HCT116 (cell line): ENCODE results near the gene LRP2BP. TPM values are rescaled to one million over a fixed set of nuclear protein-coding genes. Genes with fewer than 3 reads are reported as not detected.
A peak's percentile ranks its signal among the peaks of the same experiment; 100 is the strongest.

ENCODE experiments used
- ATAC-seq: fragments of 200-7000 bp; cut with Tn5 transposase; 2 replicates; pipeline ENCODE4 v1.9.1; 2020; ENCODE audit warnings: mild to moderate bottlenecking, moderate library complexity
- BruUV-seq: library from RNA; stranded (reverse); fragments of 400-500 nt; replicated peaks from 2 replicates; lab custom pipeline; 2021; lab: Mats Ljungman, UMichigan
- CTCF ChIA-PET: fragments of 300-600 bp; sonication (Branson Sonifier 250); formaldehyde crosslinking; loops from one replicate; lab custom pipeline; 2021; ENCODE audit warnings: antibody characterized with exemption; lab: Charles Lee
- POLR2A ChIA-PET: fragments of 300-600, 350-600 bp; sonication (Branson Sonifier 250); formaldehyde crosslinking; loops from one replicate; lab custom pipeline; 2021; ENCODE audit warnings: antibody characterized with exemption; lab: Charles Lee
- RAD21 ChIA-PET, 2 experiments: fragments of 300-600 bp; sonication (Branson Sonifier 250); formaldehyde crosslinking; loops; one replicate each; lab custom pipeline; 2023; ENCODE audit warnings: low total read pairs in 2 of 2; ENCODE audit not compliant: uncharacterized antibody in 2 of 2, unreplicated experiment in 2 of 2, low non-redundant PET in 1 of 2; lab: Charles Lee
- DNase-seq: peaks from one replicate; pipeline ENCODE4 v3.0.0-alpha.2; 2010; ENCODE audit warnings: low read depth, low spot score
- H2AFZ ChIP-seq: fragments of 200-600 bp; shearing (Covaris generic), sonication (generic); 2 replicates; pipeline ENCODE4 v1.6.1; 2017; ENCODE audit warnings: low read depth, mixed run types, mixed read lengths, antibody characterized with exemption, low read length; ENCODE audit not compliant: poor library complexity, severe bottlenecking
- H3K27ac ChIP-seq: 2 replicates; pipeline ENCODE4 v1.5.1; 2012; ENCODE audit warnings: low read depth, low read length
- H3K27me3 ChIP-seq: fragments of 200-600 bp; sonication (generic); 2 replicates; pipeline ENCODE4 v1.6.1; 2016; ENCODE audit warnings: mixed run types, low read length, mixed read lengths; ENCODE audit not compliant: insufficient read depth
- H3K36me3 ChIP-seq, 2 experiments: fragments of 200-500 bp in 1 of 2; fragments of 200-600 bp in 1 of 2; sonication (Bioruptor generic) in 1 of 2; sonication (generic) in 1 of 2; 2 replicates each; pipeline versions ENCODE4 v1.5.1 to v1.6.1; 2014 to 2016; ENCODE audit warnings: low read length in 2 of 2, inconsistent platforms in 1 of 2, mixed read lengths in 1 of 2, mixed run types in 1 of 2; ENCODE audit not compliant: insufficient read depth in 2 of 2, control insufficient read depth in 1 of 2
- H3K4me1 ChIP-seq, 2 experiments: fragments of 200-600 bp in 1 of 2; sonication (generic) in 1 of 2; 2 replicates each; pipeline versions ENCODE4 v1.5.1 to v1.6.1; 2012 to 2017; ENCODE audit warnings: low read length in 2 of 2, inconsistent platforms in 1 of 2, mild to moderate bottlenecking in 1 of 2, mixed read lengths in 1 of 2, mixed run types in 1 of 2, moderate library complexity in 1 of 2; ENCODE audit not compliant: insufficient read depth in 2 of 2, control insufficient read depth in 1 of 2
- H3K4me2 ChIP-seq: fragments of 200-600 bp; sonication (generic); 2 replicates; pipeline ENCODE4 v1.6.1; 2017; ENCODE audit warnings: mixed run types, low read length, mixed read lengths
- H3K4me3 ChIP-seq, 2 experiments: fragments of 200-600 bp in 1 of 2; sonication (generic) in 1 of 2; replicated peaks in 1 of 2; 2 replicates each; pipeline ENCODE4 v1.5.1; 2011 to 2016; ENCODE audit warnings: low read length in 2 of 2, control low read depth in 1 of 2, low read depth in 1 of 2, mild to moderate bottlenecking in 1 of 2, mixed read lengths in 1 of 2, mixed run types in 1 of 2
- H3K79me2 ChIP-seq: fragments of 200-600 bp; sonication (generic); 2 replicates; pipeline ENCODE4 v1.6.1; 2017; ENCODE audit warnings: mild to moderate bottlenecking, mixed run types, low read length, moderate library complexity, mixed read lengths; ENCODE audit not compliant: insufficient read depth
- H3K9ac ChIP-seq: fragments of 200-600 bp; sonication (generic); 2 replicates; pipeline ENCODE4 v1.6.1; 2016; ENCODE audit warnings: low read length, mixed read lengths
- H3K9me2 ChIP-seq: fragments of 200-600 bp; sonication (generic), shearing (Covaris generic); 2 replicates; pipeline ENCODE4 v1.6.1; 2017; ENCODE audit warnings: mixed run types, mild to moderate bottlenecking, moderate library complexity; ENCODE audit not compliant: insufficient read depth
- H3K9me3 ChIP-seq, 2 experiments: fragments of 200-500 bp in 1 of 2; fragments of 200-600 bp in 1 of 2; sonication (Bioruptor generic) in 1 of 2; sonication (generic) in 1 of 2; 2 replicates each; pipeline ENCODE4 v1.6.1; 2014 to 2017; ENCODE audit warnings: low read length in 2 of 2, mixed read lengths in 2 of 2, inconsistent platforms in 1 of 2, low read depth in 1 of 2, mild to moderate bottlenecking in 1 of 2, mixed run types in 1 of 2, moderate library complexity in 1 of 2; ENCODE audit not compliant: control insufficient read depth in 1 of 2, insufficient read depth in 1 of 2
- H4K20me1 ChIP-seq: fragments of 200-600 bp; sonication (generic), shearing (Covaris generic); 2 replicates; pipeline ENCODE4 v1.6.1; 2017; ENCODE audit warnings: mixed run types, mild to moderate bottlenecking, moderate library complexity; ENCODE audit not compliant: insufficient read depth
- ATF3 ChIP-seq: IDR thresholded peaks from 2 replicates; pipeline ENCODE4 v1.6.1; 2012
- CTCF ChIP-seq, 3 experiments: fragments of 200-600 bp in 1 of 3; sonication (generic) in 1 of 3; IDR thresholded peaks in 2 of 3; conservative IDR thresholded peaks in 1 of 3; 2 replicates each; pipeline ENCODE4 v1.5.1; 2012 to 2017; ENCODE audit warnings: low read depth in 2 of 3, low read length in 2 of 3, antibody characterized with exemption in 1 of 3, borderline replicate concordance in 1 of 3, control low read depth in 1 of 3, mild to moderate bottlenecking in 1 of 3, mixed read lengths in 1 of 3, mixed run types in 1 of 3, moderate library complexity in 1 of 3; ENCODE audit not compliant: insufficient read depth in 1 of 3
- EGR1 ChIP-seq: IDR thresholded peaks from 2 replicates; pipeline ENCODE4 v1.6.1; 2012; ENCODE audit warnings: low read depth
- ELF1 ChIP-seq: IDR thresholded peaks from 2 replicates; pipeline ENCODE4 v1.6.1; 2012; ENCODE audit warnings: low read depth, borderline replicate concordance
- EZH2 ChIP-seq: fragments of 200-600 bp; sonication (generic); IDR thresholded peaks from 2 replicates; pipeline ENCODE4 v1.6.1; 2017; ENCODE audit warnings: antibody characterized with exemption, mixed run types
- FOSL1 ChIP-seq: IDR thresholded peaks from 2 replicates; pipeline ENCODE4 v1.6.1; 2012; ENCODE audit warnings: low read depth
- POLR2AphosphoS5 ChIP-seq: IDR thresholded peaks from 2 replicates; pipeline ENCODE4 v1.6.1; 2011; ENCODE audit warnings: mild to moderate bottlenecking, low read depth, low read length, moderate library complexity
- REST ChIP-seq: IDR thresholded peaks from 2 replicates; pipeline ENCODE4 v1.6.1; 2012; ENCODE audit warnings: low read depth
- SIN3A ChIP-seq: IDR thresholded peaks from 2 replicates; pipeline ENCODE4 v1.6.1; 2012; ENCODE audit warnings: low read depth
- SP1 ChIP-seq: IDR thresholded peaks from 2 replicates; pipeline ENCODE4 v1.6.1; 2012; ENCODE audit warnings: low read depth
- SRF ChIP-seq: IDR thresholded peaks from 2 replicates; pipeline ENCODE4 v1.6.1; 2012; ENCODE audit warnings: low read depth
- ZBTB33 ChIP-seq: IDR thresholded peaks from 2 replicates; pipeline ENCODE4 v1.6.1; 2011; ENCODE audit warnings: mild to moderate bottlenecking, low read length, moderate library complexity; ENCODE audit not compliant: insufficient replicate concordance; ENCODE audit errors: extremely low read depth
- intact Hi-C: fragments of 100-400 bp; cut with micrococcal nuclease; formaldehyde crosslinking; loops from 2 replicates; pipeline ENCODE4 v1.10.0; 2022
- total RNA-seq: library from RNA; stranded (reverse); gene quantifications from one replicate; pipeline ENCODE4 v1.2.1, GENCODE V29; 2021; ENCODE audit not compliant: unreplicated experiment

Gene LRP2BP
- total RNA-seq, 1 experiment from 2014 or later: 2.9 TPM

DNA sequence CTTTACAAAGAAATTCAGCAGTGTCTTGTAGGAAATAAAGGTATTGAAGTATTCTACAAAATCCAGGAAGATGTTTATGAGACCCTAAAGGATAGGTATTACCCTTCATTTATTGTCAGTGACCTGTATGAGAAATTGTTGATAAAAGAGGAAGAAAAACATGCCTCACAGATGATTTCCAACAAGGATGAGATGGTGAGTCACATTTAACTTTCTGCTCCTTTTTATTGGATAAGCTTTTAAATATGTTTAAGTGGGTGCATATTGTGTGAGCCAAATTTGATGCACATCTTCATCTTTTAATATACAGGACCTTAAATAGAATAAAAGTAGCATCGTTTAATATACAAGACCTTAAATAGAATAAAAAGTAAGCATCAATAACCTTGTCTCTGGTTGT, 72.1 kb downstream of the LRP2BP start:
- no peak overlapping the region for H3K27ac ChIP-seq
- H3K9me3 ChIP-seq: no peaks in the 10 kb centered on the region
- ATAC-seq: no peak
- DNase-seq: no peak
- no peaks in the 10 kb centered on the region for H3K27me3 ChIP-seq
- ChIA-PET RAD21 (no interaction called here), POLR2A (no interaction called here), CTCF (no interaction called here)
- H3K36me3 ChIP-seq: no peaks in the 10 kb centered on the region
- H3K9me2 ChIP-seq: no peaks in the 10 kb centered on the region
- no peak overlapping the region for H2AFZ ChIP-seq
- no TSS peak for BruUV-seq
- H3K4me2 ChIP-seq: peak overlapping the region; percentile 2; the same call in 1 of the 2 replicates
- peaks cover 2 to 3% of the 10 kb centered on the region in 2 experiments; a peak in 3 of 4 replicates for H3K4me1 ChIP-seq
- no peaks in the 10 kb centered on the region for H4K20me1 ChIP-seq
- TF ChIP-seq SIN3A (no peak), EGR1 (no peak), FOSL1 (no peak)
- intact Hi-C loops: loop anchor here (10.0 kb wide), 1 partner anchor 859 kb away; no protein-coding TSS in a partner anchor
- no peak overlapping the region for H3K4me3 ChIP-seq
- no peak overlapping the region for H3K9ac ChIP-seq
- no peaks in the 10 kb centered on the region for H3K79me2 ChIP-seq

GRCh38 chr4:185322803-185323202, 72.9 kb downstream of the LRP2BP start:
- TF ChIP-seq EZH2: no peak
- TF ChIP-seq SP1: no peak
- no peak for TF ChIP-seq SIN3A
- no peak for TF ChIP-seq POLR2AphosphoS5
- no peak for TF ChIP-seq EGR1
- TF ChIP-seq ELF1: no peak
- TF ChIP-seq CTCF (IDR thresholded peaks at IDR 0.05 in 2 of 3, conservative IDR thresholded peaks at IDR 0.05 in 1 of 3; ENCODE audit: borderline replicate concordance in 1 of 3, insufficient read depth in 1 of 3, low read depth in 2 of 3, low read length in 2 of 3): no peak
- TF ChIP-seq ATF3: no peak
- TF ChIP-seq REST: no peak
- TF ChIP-seq SRF: no peak
- TF ChIP-seq ZBTB33: no peak
- TF ChIP-seq, all 23 proteins: peak for 0
- Histone ChIP-seq H3K9me3 (no peaks in the 10 kb centered on the region), H3K79me2 (no peaks in the 10 kb centered on the region), H3K36me3 (no peaks in the 10 kb centered on the region), H3K27me3 (no peaks in the 10 kb centered on the region), H3K4me2 (no peak overlapping the region), H3K9me2 (no peaks in the 10 kb centered on the region), H3K9ac (no peak overlapping the region), H4K20me1 (no peaks in the 10 kb centered on the region), H3K4me1 (peaks cover 3 to 10% of the 10 kb centered on the region in 2 experiments; a peak in 3 of 4 replicates), H3K27ac (no peak overlapping the region), H2AFZ (no peak overlapping the region), H3K4me3 (no peak overlapping the region)
- ATAC-seq (no peak), DNase-seq (no peak)
- ChIA-PET POLR2A (no interaction called here), CTCF (no interaction called here), RAD21 (no interaction called here)
- intact Hi-C loops: loop anchor here (10.0 kb wide), 1 partner anchor 858 kb away; no protein-coding TSS in a partner anchor
- no TSS peak for BruUV-seq
